Epithelial cell of proximal tubule (primary cell): Measurements from ENCODE around the gene DGKB. TPM values are rescaled to one million over a fixed set of nuclear protein-coding genes. Genes with fewer than 3 reads are reported as not detected.

Source experiments
- DNase-seq: peaks from one replicate; pipeline ENCODE4 v3.0.0-alpha.2; 2011; ENCODE audit warnings: low read depth
- H3K4me3 ChIP-seq: 2 replicates; pipeline ENCODE4 v1.5.1; 2011; ENCODE audit warnings: low read depth, mild to moderate bottlenecking, low read length
- CTCF ChIP-seq: conservative IDR thresholded peaks from 2 replicates; pipeline ENCODE4 v1.5.1; 2012; ENCODE audit warnings: low read depth, mild to moderate bottlenecking, low read length
- total RNA-seq: library from RNA; depleted of rRNA; stranded (reverse); fragments of >200 nt; gene quantifications from 2 replicates; pipeline ENCODE4 v1.2.3, GENCODE V29; 2015

Gene DGKB
- total RNA-seq, 1 donor from 2014 or later = 0.69 TPM

GRCh38 chr7:14457568-14458453, 444.7 kb downstream of the DGKB start:
- peak; percentile 91 for TF ChIP-seq CTCF
- peak overlapping the region; percentile 21 for H3K4me3 ChIP-seq
- DNase-seq = peak; percentile 33

- no peak overlapping the region for H3K4me3 ChIP-seq
- DNase-seq = no peak
- no peak for TF ChIP-seq CTCF
Measured at GRCh38 chr7:14449291-14449690, 453.3 kb downstream of the DGKB start.

- no peak for DNase-seq
- no peak for TF ChIP-seq CTCF
- no peak overlapping the region for H3K4me3 ChIP-seq
Measured at GRCh38 chr7:14446829-14447228, 455.7 kb downstream of the DGKB start.

GRCh38 chr7:14446219-14446618, 456.3 kb downstream of the DGKB start:
- no peak for DNase-seq
- no peak for TF ChIP-seq CTCF
- H3K4me3 ChIP-seq = no peak overlapping the region

GRCh38 chr7:14438366-14438765, 464.2 kb downstream of the DGKB start:
- no peak for DNase-seq
- H3K4me3 ChIP-seq = no peak overlapping the region
- no peak for TF ChIP-seq CTCF

- DNase-seq = no peak
- H3K4me3 ChIP-seq = no peak overlapping the region
- TF ChIP-seq CTCF = no peak
Measured at GRCh38 chr7:14436878-14437277, 465.7 kb downstream of the DGKB start.

- DNase-seq = no peak
- H3K4me3 ChIP-seq = no peak overlapping the region
- TF ChIP-seq CTCF = no peak
Measured at GRCh38 chr7:14432924-14433323, 469.6 kb downstream of the DGKB start.
